Loucy (cell line): ENCODE results near the gene HACD3.
"Not testable (repeated sequence)": the region's sequence is repeated elsewhere in the genome, so short reads cannot be mapped to it uniquely, and the experiment has no call there.

ENCODE experiments used
- CTCF ChIP-seq: fragments of 200-600 bp; sonication (generic); conservative IDR thresholded peaks from 2 replicates; pipeline ENCODE4 v1.5.1; 2014; ENCODE audit warnings: mild to moderate bottlenecking, antibody characterized with exemption, low read length
- EZH2phosphoT487 ChIP-seq: fragments of 200-600 bp; IDR thresholded peaks from 2 replicates; pipeline ENCODE4 v1.6.1; 2018; ENCODE audit warnings: antibody characterized with exemption, mild to moderate bottlenecking, moderate library complexity, borderline replicate concordance

- not testable (repeated sequence) for TF ChIP-seq CTCF, EZH2phosphoT487
These were observed 85.6 kb downstream of the HACD3 start for GRCh38 chr15:65615887-65616286.
